ENCODE data around the gene FLT3LG. TPM values are rescaled to one million over a fixed set of nuclear protein-coding genes. Genes with fewer than 3 reads are reported as not detected.

Gene FLT3LG
- total RNA-seq, 1 donor from 2014 or later = 65.4 TPM

GRCh38 chr19:49524812-49525455 lies 50.9 kb downstream of the FLT3LG start:
- H3K9me3 Mint-ChIP-seq = no peaks in the 10 kb centered on the region
- H3K27ac Mint-ChIP-seq = no peak overlapping the region
- peaks cover 7% of the 10 kb centered on the region for H3K27me3 Mint-ChIP-seq (ENCODE audit: insufficient read depth)
- DNase-seq (ENCODE audit: low spot score) = no peak
- H3K36me3 Mint-ChIP-seq (ENCODE audit: low read depth) = no peaks in the 10 kb centered on the region
- no peak overlapping the region for H3K4me3 Mint-ChIP-seq
- H3K4me1 Mint-ChIP-seq (ENCODE audit: low read depth) = peaks cover 17% of the 10 kb centered on the region
- intact Hi-C loops (cut with micrococcal nuclease) = no loop called here

GRCh38 chr19:49528211-49528771 lies 54.3 kb downstream of the FLT3LG start:
- H3K4me3 Mint-ChIP-seq = peak overlapping the region; percentile 81
- no peaks in the 10 kb centered on the region for H3K36me3 Mint-ChIP-seq (ENCODE audit: low read depth)
- H3K4me1 Mint-ChIP-seq (ENCODE audit: low read depth) = peaks cover 23% of the 10 kb centered on the region
- peaks cover 13% of the 10 kb centered on the region for H3K27me3 Mint-ChIP-seq (ENCODE audit: insufficient read depth)
- intact Hi-C loops (cut with micrococcal nuclease) = no loop called here
- no peak for DNase-seq (ENCODE audit: low spot score)
- no peaks in the 10 kb centered on the region for H3K9me3 Mint-ChIP-seq
- peak overlapping the region; percentile 61 for H3K27ac Mint-ChIP-seq

- intact Hi-C loops (cut with micrococcal nuclease) = no loop called here
- Mint-ChIP-seq H3K4me1 (ENCODE audit: low read depth) (peaks cover 38% of the 10 kb centered on the region), H3K9me3 (no peaks in the 10 kb centered on the region), H3K27ac (no peak overlapping the region), H3K27me3 (ENCODE audit: insufficient read depth) (peaks cover 12% of the 10 kb centered on the region), H3K36me3 (ENCODE audit: low read depth) (no peaks in the 10 kb centered on the region), H3K4me3 (peak overlapping the region; percentile 13)
- no peak for DNase-seq (ENCODE audit: low spot score)
Measured at GRCh38 chr19:49530708-49531107, 56.7 kb downstream of the FLT3LG start.

- intact Hi-C loops (cut with micrococcal nuclease) = loop anchor here (1.0 to 2.0 kb wide), 5 partner anchors 21 to 106 kb away; partner anchors contain the start of genes NOSIP, PRR12, PRRG2 and RRAS
- H3K4me1 Mint-ChIP-seq (ENCODE audit: low read depth) = peaks cover 21% of the 10 kb centered on the region
- peak overlapping the region; percentile 85 for H3K27ac Mint-ChIP-seq
- H3K36me3 Mint-ChIP-seq (ENCODE audit: low read depth) = no peaks in the 10 kb centered on the region
- no peaks in the 10 kb centered on the region for H3K9me3 Mint-ChIP-seq
- peak overlapping the region; percentile 86 for H3K4me3 Mint-ChIP-seq
- DNase-seq (ENCODE audit: low spot score) = peak; percentile 79
- peaks cover 9% of the 10 kb centered on the region for H3K27me3 Mint-ChIP-seq (ENCODE audit: insufficient read depth)
Measured at GRCh38 chr19:49533551-49534488, 59.8 kb downstream of the FLT3LG start.

GRCh38 chr19:49534632-49535385 lies 60.8 kb downstream of the FLT3LG start:
- H3K36me3 Mint-ChIP-seq (ENCODE audit: low read depth) = no peaks in the 10 kb centered on the region
- DNase-seq (ENCODE audit: low spot score) = no peak
- peak overlapping the region; percentile 86 for H3K4me3 Mint-ChIP-seq
- H3K4me1 Mint-ChIP-seq (ENCODE audit: low read depth) = peaks cover 21% of the 10 kb centered on the region
- peak overlapping the region; percentile 85 for H3K27ac Mint-ChIP-seq
- H3K9me3 Mint-ChIP-seq = no peaks in the 10 kb centered on the region
- H3K27me3 Mint-ChIP-seq (ENCODE audit: insufficient read depth) = peaks cover 7% of the 10 kb centered on the region
- intact Hi-C loops (cut with micrococcal nuclease) = loop anchor here (1.0 to 2.0 kb wide), 2 partner anchors 20 to 29 kb away; no protein-coding TSS in a partner anchor

Other genes with a start within 250 kb of the FLT3LG start
- 0.44 and 1.5 TPM in 2 replicates for gene SLC6A16, start 149.0 kb upstream of the FLT3LG start, total RNA-seq
- gene CD37, start 138.8 kb upstream of the FLT3LG start, total RNA-seq = 129 and 138 TPM in 2 replicates
- not detected in 2 replicates for gene TEAD2, start 111.8 kb upstream of the FLT3LG start, total RNA-seq
- not detected in 2 replicates for gene DKKL1, start 110.3 kb upstream of the FLT3LG start, total RNA-seq
- gene KASH5, start 86.0 kb upstream of the FLT3LG start, total RNA-seq = 0.15 TPM in 1 of 2 replicates, not detected in the other
- gene PTH2, start 50.8 kb upstream of the FLT3LG start, total RNA-seq = not detected in 2 replicates
- gene GFY, start 48.8 kb upstream of the FLT3LG start, total RNA-seq = not detected in 2 replicates
- gene SLC17A7, start 32.7 kb upstream of the FLT3LG start, total RNA-seq = 0.16 TPM in 1 of 2 replicates, not detected in the other
- 124 and 126 TPM in 2 replicates for gene PIH1D1, start 22.4 kb upstream of the FLT3LG start, total RNA-seq
- gene ALDH16A1, start 21.0 kb upstream of the FLT3LG start, total RNA-seq = 23.1 and 24.5 TPM in 2 replicates
- 2,876 and 2,988 TPM in 2 replicates for gene RPL13A, start 13.4 kb downstream of the FLT3LG start, total RNA-seq
- 1,890 and 1,927 TPM in 2 replicates for gene RPS11, start 22.2 kb downstream of the FLT3LG start, total RNA-seq
- 0.88 and 1.1 TPM in 2 replicates for gene FCGRT, start 38.4 kb downstream of the FLT3LG start, total RNA-seq
- 2.0 and 2.1 TPM in 2 replicates for gene RCN3, start 53.8 kb downstream of the FLT3LG start, total RNA-seq
- 72.1 and 77.5 TPM in 2 replicates for gene NOSIP, start 106.3 kb downstream of the FLT3LG start, total RNA-seq
- 0.59 and 1.2 TPM in 2 replicates for gene PRRG2, start 107.1 kb downstream of the FLT3LG start, total RNA-seq
- 32.3 and 34.2 TPM in 2 replicates for gene PRR12, start 117.0 kb downstream of the FLT3LG start, total RNA-seq
- 4.4 and 4.7 TPM in 2 replicates for gene RRAS, start 165.9 kb downstream of the FLT3LG start, total RNA-seq
- 75.4 and 79.7 TPM in 2 replicates for gene SCAF1, start 168.0 kb downstream of the FLT3LG start, total RNA-seq
- gene IRF3, start 191.6 kb downstream of the FLT3LG start, total RNA-seq = 149 and 156 TPM in 2 replicates
- gene BCL2L12, start 191.7 kb downstream of the FLT3LG start, total RNA-seq = 72.2 and 73.7 TPM in 2 replicates
- gene PRMT1, start 203.1 kb downstream of the FLT3LG start, total RNA-seq = 450 and 462 TPM in 2 replicates
- 6.0 and 6.9 TPM in 2 replicates for gene ADM5, start 215.4 kb downstream of the FLT3LG start, total RNA-seq
- 3.1 and 3.9 TPM in 2 replicates for gene CPT1C, start 216.9 kb downstream of the FLT3LG start, total RNA-seq

Data from activated T-helper 1 cell treated with anti-CD3 and anti-CD28 coated beads, Interleukin-12 subunit alpha, Interleukin-12 subunit beta, Interleukin-2, Interleukin-4 antibody, amounts not matched to agents 30 ng/mL and 10 ng/mL and 1 ng/mL, durations not matched to agents 14 hours and 24 hours and 36 hours (primary cell).